GM04503 (cell line): ENCODE measurements around the gene DNM3.
"Not testable (repeated sequence)": the region's sequence is repeated elsewhere in the genome, so short reads cannot be mapped to it uniquely, and the experiment has no call there.

Source experiments
- DNase-seq: peaks from one replicate; pipeline ENCODE4 v3.0.0-alpha.2; 2012; ENCODE audit warnings: low read depth

DNM3 gene

GRCh38 chr1:172277989-172278388 is 436.7 kb downstream of the DNM3 start:
- DNase-seq = no peak

- DNase-seq = peak; percentile 54
Observed at GRCh38 chr1:172278478-172278877, 437.2 kb downstream of the DNM3 start.

DNA sequence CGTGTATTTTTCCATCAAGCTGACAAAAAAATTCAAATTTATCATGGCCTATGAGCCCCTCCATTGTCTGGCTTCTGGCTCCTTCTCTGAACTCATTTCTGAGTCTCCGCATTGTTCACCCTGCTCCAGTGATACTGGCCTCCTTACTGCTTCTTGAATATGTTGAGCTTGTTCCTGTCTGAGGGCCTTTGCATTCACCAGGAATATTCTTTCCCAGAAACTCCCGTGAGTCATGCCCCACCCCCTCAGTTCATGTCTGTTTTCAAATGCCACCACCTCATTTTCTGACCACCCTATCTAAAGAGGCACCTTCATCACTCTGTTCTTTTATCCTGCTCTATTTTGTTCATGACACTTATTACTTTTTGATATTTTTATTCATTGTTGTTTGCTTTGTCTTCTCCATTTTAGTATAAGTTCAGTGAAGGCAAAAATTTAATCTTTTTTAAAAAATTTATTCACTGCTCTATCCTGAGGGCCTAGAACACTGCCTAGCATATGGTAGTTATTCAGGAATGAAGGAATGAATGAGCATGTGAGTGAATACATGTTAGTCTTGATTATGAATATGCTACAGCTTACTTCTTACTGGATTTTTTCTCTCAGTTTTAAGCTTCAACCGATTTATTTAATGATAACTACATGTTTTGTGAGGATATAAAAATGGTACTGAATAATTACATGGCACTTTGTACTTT is 438.8 kb downstream of the DNM3 start:
- no peak for DNase-seq

DNA sequence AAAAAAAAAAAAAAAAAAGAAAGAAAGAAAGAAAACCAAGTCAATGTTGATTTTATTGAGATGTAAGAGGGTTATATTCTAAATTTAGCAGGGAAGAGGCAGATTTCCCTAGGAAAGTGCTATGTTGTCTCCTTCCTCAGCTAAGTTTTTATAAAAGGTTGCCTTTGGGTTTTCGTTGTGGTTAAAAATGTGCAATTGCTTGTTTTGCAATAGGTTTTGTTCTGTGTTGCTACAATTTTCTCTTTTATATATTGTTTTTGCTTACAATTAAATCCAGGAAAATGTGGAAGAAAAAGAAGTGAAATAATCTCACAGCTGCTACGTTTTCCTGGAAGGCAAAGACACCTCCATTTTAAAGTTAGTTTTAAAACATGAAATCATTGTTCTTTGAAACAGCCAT is 442.5 kb downstream of the DNM3 start:
- no peak for DNase-seq

DNA sequence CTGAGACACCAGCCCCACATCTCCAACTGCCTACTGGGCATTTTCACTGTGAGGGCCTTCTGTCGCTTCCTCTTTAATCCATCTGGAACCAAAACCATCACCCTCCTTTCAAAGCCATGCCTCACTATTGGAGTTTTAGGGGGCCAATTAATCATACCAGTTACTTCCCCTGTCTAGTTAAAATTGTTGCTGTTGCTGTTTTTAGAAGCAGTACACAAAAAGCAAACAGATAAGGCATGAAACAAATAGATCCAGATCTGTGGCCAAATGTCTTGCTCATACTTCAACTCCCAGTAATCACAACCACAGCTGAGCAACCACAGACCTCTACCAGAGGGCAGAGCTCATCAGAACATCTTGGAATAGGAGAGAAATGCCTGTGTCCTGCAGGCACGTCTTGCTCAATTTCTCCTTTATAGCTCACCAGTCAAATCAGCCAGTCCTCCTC is 445.4 kb downstream of the DNM3 start:
- DNase-seq = peak; percentile 98

GRCh38 chr1:172287208-172287607 is 445.9 kb downstream of the DNM3 start:
- peak; percentile 43 for DNase-seq

DNA sequence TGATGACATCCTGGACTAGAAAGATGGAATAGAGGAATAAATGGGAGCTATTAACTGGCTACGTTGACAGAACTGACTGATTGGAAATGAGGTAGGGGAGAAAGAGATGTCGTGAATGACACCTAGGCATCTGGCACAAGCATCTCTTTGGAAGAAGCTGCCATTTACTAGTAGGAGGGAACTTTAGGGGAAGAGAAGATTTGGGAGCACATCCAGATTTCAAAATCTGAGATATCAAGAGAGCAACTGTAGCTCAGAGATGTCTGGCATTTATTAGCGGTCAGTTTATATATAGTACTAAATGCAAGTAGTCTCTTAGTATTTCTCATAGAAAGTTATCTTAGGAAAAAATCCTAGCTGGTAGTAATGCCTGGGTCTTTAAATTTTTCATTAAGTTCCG is 447.3 kb downstream of the DNM3 start:
- DNase-seq = no peak

DNA sequence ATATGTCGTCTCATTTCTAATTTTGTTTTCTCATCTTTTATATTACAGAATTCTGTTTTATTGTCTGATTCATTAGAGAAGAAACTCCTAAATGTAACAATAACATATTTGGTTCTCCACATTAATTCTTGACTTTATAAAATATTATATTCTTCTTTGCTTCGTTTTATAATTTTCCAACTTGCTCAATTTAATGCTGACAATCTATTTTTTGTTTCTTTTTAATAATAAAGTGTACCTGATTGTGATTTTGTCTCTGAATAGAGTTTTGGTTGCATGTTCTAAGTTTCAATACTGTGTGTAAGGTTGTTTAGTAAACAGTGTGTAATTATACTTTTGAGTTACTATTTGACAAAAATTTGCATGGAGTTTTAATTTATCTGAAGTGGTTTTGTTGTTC is 448.1 kb downstream of the DNM3 start:
- no peak for DNase-seq

GRCh38 chr1:172292840-172293239 is 451.5 kb downstream of the DNM3 start:
- DNase-seq = no peak

GRCh38 chr1:172293429-172293828 is 452.1 kb downstream of the DNM3 start:
- DNase-seq = no peak

DNA sequence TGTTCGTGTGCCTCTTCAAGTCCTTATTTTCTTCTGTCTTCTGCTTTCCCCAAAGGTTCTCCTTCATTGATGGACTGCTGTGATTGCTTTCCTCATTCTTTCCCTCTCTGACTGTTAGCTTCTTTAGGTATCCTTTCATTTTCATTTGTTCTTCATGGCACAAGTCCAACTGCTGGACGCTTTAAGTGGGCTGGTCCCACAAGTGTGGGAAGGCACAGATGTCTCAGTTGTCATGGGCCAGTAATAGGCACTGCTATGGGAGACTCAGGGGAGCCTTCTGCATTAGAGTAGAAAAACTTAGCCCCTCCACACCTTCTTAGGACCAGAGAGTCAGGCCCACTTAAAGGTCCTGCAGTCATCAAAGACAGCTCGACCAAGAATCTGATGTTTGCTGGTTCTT is 456.8 kb downstream of the DNM3 start:
- DNase-seq = no peak

- DNase-seq = no peak
Observed at GRCh38 chr1:172298911-172299310, 457.6 kb downstream of the DNM3 start.

DNA sequence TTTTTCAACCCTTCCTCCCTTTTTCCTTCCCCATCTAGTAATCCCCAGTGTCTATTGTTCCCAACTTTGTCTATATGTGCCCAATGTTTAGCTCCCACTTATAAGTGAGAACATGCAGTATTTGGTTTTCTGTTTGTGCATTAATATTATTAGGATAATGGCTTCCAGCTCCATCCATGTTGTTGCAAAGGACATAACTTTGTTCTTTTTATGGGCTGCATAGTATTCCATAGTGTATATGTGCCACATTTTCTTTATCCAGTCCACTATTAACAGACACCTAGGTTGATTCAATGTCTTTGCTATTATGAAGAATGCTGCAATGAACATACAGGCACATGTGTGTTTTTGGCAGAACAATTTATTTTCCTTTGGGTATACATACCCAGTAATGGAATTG is 458.2 kb downstream of the DNM3 start:
- DNase-seq = no peak

DNA sequence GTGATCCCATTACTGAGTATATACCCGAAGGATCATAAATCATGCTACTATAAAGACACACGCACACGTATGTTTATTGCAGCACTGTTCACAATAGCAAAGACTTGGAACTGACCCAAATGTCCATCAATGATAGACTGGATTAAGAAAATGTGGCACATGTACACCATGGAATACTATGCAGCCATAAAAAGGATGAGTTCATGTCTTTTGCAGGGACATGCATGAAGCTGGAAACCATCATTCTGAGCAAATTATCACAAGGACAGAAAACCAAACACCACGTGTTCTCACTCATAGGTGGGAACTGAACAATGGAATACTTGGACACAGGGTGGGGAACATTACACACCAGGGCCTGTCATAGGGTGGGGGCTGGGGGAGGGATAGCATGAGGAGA is 466.2 kb downstream of the DNM3 start:
- DNase-seq = not testable (repeated sequence)

DNA sequence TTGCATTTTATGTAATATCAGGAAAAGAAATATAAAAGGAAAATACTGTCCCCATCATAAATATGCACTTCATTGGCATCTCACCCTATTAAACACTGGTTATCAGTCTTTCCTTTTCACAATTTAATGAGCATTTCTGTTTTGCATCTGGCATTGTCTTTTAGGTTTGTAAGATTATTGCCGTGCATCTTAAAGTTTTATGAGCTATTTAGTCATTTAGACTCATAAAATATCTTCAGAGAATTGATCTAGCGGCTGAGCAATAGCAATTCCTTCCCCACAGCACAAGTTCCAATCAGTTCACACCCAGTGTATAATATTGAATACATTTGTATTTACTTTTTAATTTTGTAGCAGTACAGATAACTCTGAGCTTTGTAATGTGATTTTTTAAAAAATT is 466.8 kb downstream of the DNM3 start:
- DNase-seq = no peak

DNA sequence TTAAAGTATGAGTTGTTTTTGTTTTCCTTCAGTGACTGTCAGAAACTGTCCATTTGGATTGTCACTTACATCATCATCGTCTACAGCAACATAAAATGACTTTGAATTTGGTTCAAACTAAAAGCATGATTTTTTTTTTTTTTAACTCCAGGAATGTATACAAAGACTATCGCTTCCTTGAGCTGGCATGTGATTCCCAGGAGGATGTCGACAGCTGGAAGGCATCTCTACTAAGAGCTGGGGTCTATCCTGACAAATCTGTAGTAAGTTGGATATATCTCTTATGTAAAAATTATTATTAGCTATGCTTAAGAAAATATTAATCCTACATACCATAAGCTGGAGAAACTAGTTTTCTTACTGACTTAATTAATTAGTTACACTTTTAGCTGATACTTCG is 467.3 kb downstream of the DNM3 start:
- no peak for DNase-seq

DNA sequence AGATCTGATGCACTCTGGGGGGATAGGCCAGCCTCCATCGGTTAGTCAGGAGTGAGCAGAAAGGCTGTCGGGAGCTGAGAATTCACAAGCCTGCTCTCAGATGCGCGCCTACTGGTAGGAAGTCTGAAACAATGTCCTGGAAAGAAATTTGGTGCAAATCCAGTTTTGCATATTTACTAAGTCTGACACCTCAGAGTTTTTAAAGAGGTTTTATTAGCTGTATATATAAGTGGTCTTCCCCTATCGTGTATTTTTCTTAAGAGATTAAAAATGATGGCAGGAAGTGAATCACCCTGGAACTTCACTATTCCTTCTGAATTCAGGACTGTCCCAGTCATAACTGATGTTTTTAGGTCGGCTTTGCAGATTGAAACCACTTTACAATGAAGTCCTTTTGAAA is 479.4 kb downstream of the DNM3 start:
- no peak for DNase-seq

DNA sequence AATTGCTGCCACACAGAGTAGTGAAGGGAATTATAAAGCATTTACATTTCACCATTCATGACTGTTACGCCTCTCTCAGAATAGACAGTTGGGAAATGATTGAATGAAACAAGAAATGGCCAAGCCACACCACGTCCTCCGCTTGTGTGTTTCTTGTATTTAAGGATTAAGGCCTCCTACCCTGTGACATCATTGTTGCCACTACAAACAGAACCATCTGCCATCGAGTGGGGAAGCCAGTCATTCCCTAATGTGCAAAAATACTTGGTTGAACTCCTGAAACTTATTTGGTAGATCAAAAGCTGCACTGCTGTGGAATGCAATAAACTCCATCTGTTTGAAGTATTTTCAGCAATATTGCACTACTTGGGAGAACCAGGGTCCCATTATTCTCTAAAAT is 480.2 kb downstream of the DNM3 start:
- DNase-seq = peak; percentile 72

DNA sequence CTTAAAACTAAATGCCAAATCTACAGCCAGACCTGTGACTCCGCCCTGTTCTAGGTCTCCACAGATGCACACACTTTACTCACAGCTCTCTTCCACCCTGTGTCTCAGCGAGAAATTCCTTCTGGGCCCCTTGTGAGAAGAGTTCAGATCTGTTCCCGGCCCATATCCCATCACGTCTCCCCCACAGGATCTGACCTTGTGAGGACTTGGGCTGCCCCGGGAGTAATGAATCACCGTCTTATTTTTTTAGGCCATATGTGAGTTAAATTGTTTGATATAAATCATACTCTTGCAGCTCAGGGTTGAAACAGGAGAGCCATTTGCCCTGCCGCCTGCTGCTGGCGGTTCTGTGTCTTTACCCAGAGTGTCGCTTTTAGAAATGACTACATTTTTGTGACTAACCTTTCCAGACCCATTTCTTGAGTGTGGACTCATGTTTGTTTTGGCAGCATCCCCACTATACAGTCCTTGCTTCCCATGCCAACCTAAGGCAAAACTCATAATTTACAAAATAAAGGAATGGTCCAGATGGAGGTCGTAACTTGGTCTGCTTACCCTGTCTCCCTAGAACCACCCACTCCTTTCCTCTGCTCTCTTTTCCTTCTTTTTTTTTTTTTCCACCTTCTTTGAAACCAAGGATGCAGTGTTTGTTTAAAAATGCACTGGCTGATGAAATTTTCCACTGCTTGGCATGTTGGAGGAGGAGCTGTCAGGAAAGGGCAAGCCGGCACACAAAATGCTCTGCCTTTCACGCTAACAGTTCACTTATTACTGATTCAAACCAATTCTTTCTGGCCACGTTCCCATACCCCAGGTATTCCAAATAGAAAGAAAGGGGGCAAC is 481.1 kb downstream of the DNM3 start:
- peak; percentile 73 for DNase-seq

DNA sequence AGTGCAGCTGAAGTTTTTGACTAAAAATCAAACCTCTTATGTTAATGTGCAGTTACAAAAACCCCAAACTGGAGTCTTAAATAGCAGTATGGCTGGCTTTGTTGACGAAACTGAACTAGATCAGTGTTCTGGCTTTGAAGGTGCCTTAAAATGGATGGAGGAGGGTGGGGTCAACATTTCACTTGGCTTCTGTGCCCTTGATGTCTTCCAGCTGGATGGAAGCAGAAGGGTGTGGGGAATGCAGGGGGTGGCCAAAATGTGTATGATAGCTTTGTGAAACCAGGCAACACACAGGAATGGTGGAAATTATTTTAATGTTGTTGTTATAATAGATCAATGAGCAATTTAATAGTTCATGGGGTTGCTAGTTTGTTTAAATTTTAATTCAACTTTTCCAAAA is 482.4 kb downstream of the DNM3 start:
- DNase-seq = no peak

- no peak for DNase-seq
Observed at GRCh38 chr1:172324086-172324485, 482.8 kb downstream of the DNM3 start.

DNA sequence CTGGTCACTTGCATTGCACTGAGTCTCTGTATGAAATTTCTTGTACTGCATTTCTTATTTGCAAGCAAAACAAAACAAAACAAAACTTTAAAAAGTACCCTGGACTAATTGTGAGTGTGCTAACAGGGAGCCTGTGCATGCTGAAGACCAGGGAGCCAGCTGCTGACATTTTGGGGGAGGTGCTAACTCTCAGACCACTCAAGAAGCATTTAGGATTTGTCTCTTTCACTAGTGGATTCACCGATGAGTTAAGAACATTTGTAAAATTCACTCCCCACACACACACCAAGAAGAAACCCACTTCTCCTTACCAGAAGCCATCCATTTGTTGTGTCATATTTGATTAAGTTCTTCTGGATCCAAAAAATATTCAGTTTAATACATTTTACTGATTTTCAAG is 483.5 kb downstream of the DNM3 start:
- no peak for DNase-seq

DNA sequence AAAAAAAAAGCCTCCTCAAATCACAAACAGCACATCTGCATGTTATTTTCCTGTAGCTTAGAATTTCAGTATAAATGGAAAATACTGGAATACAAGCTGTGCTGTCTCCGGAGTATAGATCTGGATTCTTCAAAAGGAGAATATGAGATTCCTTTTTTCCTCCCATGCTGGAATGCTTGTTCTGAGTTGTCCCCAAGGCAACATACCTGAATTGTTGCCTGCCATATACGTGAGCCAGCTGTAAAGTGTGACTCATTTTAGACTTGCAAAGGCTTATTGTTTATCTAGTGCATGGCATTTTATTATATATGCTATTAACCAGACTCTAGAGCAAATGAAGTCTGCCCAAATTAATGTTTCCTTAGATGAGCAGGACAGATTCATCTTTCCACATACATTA is 484.2 kb downstream of the DNM3 start:
- DNase-seq = no peak

DNA sequence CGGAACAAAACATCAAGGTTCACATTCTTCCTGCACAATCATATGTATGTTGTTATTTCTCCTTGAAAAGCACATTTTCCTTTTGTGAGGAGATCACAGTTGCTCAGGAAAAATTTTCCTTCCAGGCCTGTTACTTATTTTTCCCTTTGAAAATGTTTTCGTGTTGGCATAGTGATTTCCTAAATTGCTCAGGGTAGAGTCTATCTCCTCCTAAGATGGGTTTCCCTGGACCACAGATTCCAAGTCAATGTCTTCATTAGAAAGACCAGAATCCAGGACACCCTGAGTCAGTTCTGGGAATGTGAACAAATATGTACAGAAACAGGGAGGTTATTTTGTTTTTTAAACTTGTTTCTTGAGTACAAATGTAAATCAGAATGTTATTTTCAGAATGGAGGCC is 484.8 kb downstream of the DNM3 start:
- peak; percentile 68 for DNase-seq
